Cardiac fibroblast (primary cell): ENCODE data around the gene LORICRIN.

ENCODE experiments used
- DNase-seq, 2 donors: peaks; one replicate each; pipeline versions ENCODE4 v3.0.0 to v3.0.0-alpha.2; 2010; ENCODE audit warnings: low read depth in 2 of 2
- H3K4me3 ChIP-seq, 2 donors: replicated peaks in 1 of 2; 1 replicate in 1 of 2; 2 replicates in 1 of 2; pipeline ENCODE4 v1.5.1; 2011; ENCODE audit warnings: low read depth in 2 of 2, low read length in 2 of 2, mild to moderate bottlenecking in 2 of 2, moderate library complexity in 1 of 2
- TF ChIP-seq, protein P1 (sequence below): IDR thresholded peaks from one replicate; pipeline ENCODE4 v1.5.1; 2011; ENCODE audit warnings: low read depth, mild to moderate bottlenecking, low read length, inconsistent platforms

Gene LORICRIN, protein sequence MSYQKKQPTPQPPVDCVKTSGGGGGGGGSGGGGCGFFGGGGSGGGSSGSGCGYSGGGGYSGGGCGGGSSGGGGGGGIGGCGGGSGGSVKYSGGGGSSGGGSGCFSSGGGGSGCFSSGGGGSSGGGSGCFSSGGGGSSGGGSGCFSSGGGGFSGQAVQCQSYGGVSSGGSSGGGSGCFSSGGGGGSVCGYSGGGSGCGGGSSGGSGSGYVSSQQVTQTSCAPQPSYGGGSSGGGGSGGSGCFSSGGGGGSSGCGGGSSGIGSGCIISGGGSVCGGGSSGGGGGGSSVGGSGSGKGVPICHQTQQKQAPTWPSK

GRCh38 chr1:153259387-153259786 lies at the start of gene LORICRIN:
Gene LORICRIN (plus strand): TSS chr1:153259687. CDS start chr1:153260950, 1,263 bp downstream.
- TF ChIP-seq, protein P1, sequence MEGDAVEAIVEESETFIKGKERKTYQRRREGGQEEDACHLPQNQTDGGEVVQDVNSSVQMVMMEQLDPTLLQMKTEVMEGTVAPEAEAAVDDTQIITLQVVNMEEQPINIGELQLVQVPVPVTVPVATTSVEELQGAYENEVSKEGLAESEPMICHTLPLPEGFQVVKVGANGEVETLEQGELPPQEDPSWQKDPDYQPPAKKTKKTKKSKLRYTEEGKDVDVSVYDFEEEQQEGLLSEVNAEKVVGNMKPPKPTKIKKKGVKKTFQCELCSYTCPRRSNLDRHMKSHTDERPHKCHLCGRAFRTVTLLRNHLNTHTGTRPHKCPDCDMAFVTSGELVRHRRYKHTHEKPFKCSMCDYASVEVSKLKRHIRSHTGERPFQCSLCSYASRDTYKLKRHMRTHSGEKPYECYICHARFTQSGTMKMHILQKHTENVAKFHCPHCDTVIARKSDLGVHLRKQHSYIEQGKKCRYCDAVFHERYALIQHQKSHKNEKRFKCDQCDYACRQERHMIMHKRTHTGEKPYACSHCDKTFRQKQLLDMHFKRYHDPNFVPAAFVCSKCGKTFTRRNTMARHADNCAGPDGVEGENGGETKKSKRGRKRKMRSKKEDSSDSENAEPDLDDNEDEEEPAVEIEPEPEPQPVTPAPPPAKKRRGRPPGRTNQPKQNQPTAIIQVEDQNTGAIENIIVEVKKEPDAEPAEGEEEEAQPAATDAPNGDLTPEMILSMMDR: no peak
- H3K4me3 ChIP-seq: no peak within 1 kb of the TSS
- DNase-seq: no peak

- no peak for DNase-seq
- TF ChIP-seq, protein P1: no peak
- no peak overlapping the region for H3K4me3 ChIP-seq
Measured at GRCh38 chr1:153210206-153210605, 49.3 kb upstream of the LORICRIN start.

- no peak overlapping the region for H3K4me3 ChIP-seq
- TF ChIP-seq, protein P1: no peak
- no peak for DNase-seq
Measured at GRCh38 chr1:153212201-153212600, 47.3 kb upstream of the LORICRIN start.

DNA sequence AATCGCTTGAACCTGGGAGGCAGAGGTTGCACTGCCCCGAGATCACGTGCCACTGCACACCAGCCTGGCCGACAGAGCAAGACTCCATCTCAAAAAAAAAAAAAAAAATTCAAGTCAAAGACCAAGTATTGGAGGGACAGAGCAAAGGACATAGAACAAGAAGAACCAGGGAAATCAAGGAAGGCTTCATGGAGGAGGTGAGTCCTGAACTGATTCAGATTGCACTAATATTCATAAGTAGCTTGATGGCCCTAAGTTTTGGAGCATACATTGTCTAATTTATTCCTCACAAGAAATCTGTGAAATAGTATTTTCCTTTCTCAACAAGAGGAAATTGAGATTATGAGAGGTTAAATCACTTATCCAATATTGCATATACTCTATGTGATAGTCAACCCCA lies 46.0 kb upstream of the LORICRIN start:
- no peak for DNase-seq
- no peak overlapping the region for H3K4me3 ChIP-seq
- TF ChIP-seq, protein P1: no peak

DNA sequence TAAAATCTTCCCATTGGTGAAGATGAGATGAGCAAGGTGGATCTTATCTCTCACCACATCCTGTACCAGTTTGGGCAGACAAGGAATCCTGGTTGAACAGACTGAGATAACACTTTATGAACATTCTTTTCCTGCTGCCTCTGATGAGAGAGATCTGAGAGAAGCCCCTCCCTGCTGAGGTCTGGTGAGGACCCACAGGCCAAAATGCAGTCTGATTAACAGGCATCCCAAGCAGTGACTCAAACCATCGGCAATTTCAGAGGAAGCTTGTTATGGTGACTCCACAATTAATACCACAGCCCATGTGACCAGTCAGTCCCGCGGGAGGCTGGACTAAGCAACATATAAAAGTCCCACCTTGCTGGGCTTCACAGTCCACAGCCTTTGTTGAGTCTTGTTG lies 42.3 kb upstream of the LORICRIN start, which contains the start of gene PRR9:
TSS of gene PRR9 (plus strand) at position 373 of the 400 bp plus-strand sequence. CDS start 561 bp downstream, outside the sequence.
- DNase-seq: no peak
- H3K4me3 ChIP-seq: no peak within 1 kb of the TSS
- TF ChIP-seq, protein P1: no peak

DNA sequence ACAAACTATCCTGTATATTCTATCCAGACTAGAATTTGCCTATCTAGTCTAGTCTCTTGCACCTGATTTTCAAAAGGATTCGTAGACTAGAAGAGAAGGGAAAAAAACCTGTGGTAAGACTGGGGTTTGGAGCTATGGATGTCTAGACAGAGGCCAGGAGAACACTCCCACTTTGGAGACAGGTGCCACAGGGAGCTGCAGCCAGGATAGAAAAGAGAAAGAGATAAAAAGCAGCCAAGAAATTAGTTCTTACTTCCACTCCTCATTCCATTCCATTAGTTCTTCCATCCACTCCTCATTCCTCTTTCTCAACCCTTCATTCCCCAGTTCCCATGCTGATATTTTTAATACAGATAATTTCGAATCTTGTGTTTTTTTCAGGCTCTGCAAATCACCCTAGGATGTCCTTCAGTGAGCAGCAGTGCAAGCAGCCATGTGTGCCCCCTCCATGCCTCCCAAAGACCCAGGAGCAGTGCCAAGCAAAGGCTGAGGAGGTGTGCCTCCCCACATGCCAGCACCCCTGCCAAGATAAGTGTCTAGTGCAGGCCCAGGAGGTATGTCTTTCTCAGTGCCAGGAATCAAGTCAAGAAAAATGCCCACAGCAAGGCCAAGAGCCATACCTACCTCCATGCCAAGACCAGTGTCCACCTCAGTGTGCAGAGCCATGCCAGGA lies 41.6 kb upstream of the LORICRIN start:
- DNase-seq: no peak
- H3K4me3 ChIP-seq: no peak overlapping the region
- TF ChIP-seq, protein P1: no peak
